NCI-H2227 (cell line): ENCODE results near the gene BCAT1.

Experiments used
- DNase-seq: peaks from one replicate; lab custom pipeline; 2025; ENCODE audit not compliant: unreplicated experiment; lab: John Stamatoyannopoulos, UW

BCAT1 gene

GRCh38 chr12:24948757-24949722, at the start of gene BCAT1:
Gene BCAT1, minus strand, starts transcription at chr12:24949101. Its CDS starts 169 bp downstream, at chr12:24948932.
- peak; percentile 17 for DNase-seq

GRCh38 chr12:24997970-24998582, 49.2 kb upstream of the BCAT1 start:
- no peak for DNase-seq

- no peak for DNase-seq
These were observed 48.6 kb upstream of the BCAT1 start for GRCh38 chr12:24997496-24997895.

- DNase-seq: no peak
These were observed 47.9 kb upstream of the BCAT1 start for GRCh38 chr12:24996820-24997219.

GRCh38 chr12:24996102-24996797, 47.3 kb upstream of the BCAT1 start:
- no peak for DNase-seq

- no peak for DNase-seq
These were observed 44.9 kb upstream of the BCAT1 start for GRCh38 chr12:24993793-24994192.

GRCh38 chr12:24991209-24992049, 42.5 kb upstream of the BCAT1 start:
- DNase-seq: peak; percentile 49

- DNase-seq: no peak
These were observed 40.3 kb upstream of the BCAT1 start for GRCh38 chr12:24989216-24989615.

GRCh38 chr12:24982250-24982649, 33.3 kb upstream of the BCAT1 start:
- no peak for DNase-seq

- no peak for DNase-seq
These were observed 31.3 kb upstream of the BCAT1 start for GRCh38 chr12:24979976-24980730.

GRCh38 chr12:24979329-24979728, 30.4 kb upstream of the BCAT1 start:
- DNase-seq: no peak

- DNase-seq: no peak
These were observed 28.8 kb upstream of the BCAT1 start for GRCh38 chr12:24977711-24978110.

- no peak for DNase-seq
These were observed 28.2 kb upstream of the BCAT1 start for GRCh38 chr12:24977060-24977459.

GRCh38 chr12:24975425-24975824, 26.5 kb upstream of the BCAT1 start:
- no peak for DNase-seq

GRCh38 chr12:24974216-24974615, 25.3 kb upstream of the BCAT1 start:
- DNase-seq: no peak

GRCh38 chr12:24972078-24972477, 23.2 kb upstream of the BCAT1 start:
- no peak for DNase-seq

GRCh38 chr12:24970177-24970576, 21.3 kb upstream of the BCAT1 start:
- no peak for DNase-seq

GRCh38 chr12:24966951-24967564, 18.2 kb upstream of the BCAT1 start:
- no peak for DNase-seq

GRCh38 chr12:24964342-24964741, 15.4 kb upstream of the BCAT1 start:
- DNase-seq: no peak
